GM19397 (cell line): Measurements from ENCODE around the gene CHRNB4.
"Not testable (repeated sequence)": the region's sequence is repeated elsewhere in the genome, so short reads cannot be mapped to it uniquely, and the experiment has no call there.

Experiments used
- ATAC-seq: cut with Tn5 transposase; IDR thresholded peaks from one replicate; pipeline ENCODE4 v1.9.1; 2021; ENCODE audit warnings: mild to moderate bottlenecking, moderate library complexity; ENCODE audit not compliant: unreplicated experiment

The CHRNB4 gene, protein sequence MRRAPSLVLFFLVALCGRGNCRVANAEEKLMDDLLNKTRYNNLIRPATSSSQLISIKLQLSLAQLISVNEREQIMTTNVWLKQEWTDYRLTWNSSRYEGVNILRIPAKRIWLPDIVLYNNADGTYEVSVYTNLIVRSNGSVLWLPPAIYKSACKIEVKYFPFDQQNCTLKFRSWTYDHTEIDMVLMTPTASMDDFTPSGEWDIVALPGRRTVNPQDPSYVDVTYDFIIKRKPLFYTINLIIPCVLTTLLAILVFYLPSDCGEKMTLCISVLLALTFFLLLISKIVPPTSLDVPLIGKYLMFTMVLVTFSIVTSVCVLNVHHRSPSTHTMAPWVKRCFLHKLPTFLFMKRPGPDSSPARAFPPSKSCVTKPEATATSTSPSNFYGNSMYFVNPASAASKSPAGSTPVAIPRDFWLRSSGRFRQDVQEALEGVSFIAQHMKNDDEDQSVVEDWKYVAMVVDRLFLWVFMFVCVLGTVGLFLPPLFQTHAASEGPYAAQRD

DNA sequence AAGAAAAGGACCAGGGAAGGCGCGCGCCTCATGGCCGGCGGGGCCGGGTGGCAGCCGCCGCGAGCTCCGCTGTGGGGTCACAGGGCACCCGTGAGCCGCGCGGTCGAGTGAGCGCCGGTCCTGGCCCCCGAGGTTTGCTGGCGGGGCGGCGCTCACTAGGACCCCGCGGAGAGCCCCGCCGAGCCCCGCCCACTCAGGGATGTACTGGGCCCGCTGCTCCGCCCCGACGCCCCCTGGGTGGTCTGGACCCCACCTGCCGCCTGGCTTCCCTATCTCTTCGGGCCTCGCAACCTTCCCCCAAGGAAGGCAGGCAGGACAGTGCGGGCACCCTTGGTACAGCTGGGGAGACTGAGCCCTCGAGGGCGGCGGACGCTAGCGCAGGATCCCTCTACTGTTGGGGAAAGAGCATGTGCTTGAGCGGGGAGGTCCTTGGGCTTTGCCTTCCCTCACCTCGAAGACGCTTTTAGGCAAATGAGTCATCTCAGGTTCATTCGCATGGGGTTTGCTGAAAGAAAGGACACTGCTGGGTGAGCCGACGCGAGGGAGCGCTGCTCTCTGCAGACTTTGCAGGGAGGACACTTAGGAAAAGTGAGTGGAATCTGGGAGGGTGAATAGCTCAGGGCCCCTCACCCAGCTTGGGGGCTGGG, at the start of gene CHRNB4:
TSS of gene CHRNB4 (minus strand) at position 109 of the 647 bp plus-strand sequence. CDS start at position 32, 77 bp downstream.
- ATAC-seq = no peak

GRCh38 chr15:78689626-78690025, 48.6 kb upstream of the CHRNB4 start:
- no peak for ATAC-seq

DNA sequence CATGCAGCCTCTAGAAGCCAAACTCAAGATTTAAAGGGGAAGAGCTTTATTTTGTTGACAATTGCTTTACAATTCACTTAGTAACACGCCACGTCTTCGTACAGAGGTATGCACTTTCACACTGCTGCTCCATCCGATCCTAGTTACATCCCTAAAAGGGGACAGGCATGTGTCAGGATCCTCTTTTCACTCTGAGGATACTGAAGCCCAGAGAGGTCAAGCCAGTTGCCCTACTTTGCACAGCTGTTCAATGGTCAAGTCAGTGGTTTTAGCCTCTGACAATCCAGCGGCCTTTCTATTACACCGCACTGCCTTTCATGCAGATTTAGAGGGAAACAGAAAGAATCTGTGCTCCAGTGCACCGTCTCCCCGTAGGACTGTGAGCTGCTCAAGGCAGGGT, 44.9 kb upstream of the CHRNB4 start:
- no peak for ATAC-seq

DNA sequence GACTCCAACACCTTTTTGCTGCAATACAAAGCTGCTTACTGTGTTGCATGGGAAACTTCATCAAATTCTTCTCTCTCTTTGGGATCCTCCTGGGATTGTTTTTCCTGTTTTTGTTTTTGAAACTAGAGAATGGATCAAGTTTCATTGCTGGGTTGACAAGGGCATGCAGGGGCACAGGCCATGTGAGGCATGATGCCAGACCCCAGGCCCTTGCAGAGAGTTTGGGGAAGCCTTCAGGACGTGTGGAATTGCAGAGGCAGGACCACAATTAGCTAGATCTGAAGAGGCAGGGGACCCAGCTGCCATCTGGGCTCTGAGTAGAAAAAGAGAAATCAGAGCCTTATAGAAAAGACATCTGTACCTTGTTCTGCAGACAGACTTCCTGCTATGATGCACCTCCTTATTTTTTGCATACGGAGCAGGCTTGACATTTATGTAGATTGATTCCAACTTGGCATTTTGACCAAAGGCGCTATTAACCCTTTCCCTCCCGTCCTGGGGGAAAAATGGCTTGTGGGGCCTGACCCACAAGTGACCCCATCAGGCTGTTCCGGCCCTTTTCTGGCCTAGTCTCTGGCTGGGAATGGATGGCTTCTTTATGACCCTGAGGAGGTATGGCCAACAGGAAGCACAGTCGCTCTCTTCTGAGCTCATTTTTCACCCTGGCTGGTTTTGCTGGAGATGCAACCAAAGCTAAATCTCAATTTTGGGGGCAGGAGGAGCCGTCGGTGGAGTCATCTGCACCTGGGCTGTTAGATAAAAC, 44.3 kb upstream of the CHRNB4 start:
- ATAC-seq = no peak

DNA sequence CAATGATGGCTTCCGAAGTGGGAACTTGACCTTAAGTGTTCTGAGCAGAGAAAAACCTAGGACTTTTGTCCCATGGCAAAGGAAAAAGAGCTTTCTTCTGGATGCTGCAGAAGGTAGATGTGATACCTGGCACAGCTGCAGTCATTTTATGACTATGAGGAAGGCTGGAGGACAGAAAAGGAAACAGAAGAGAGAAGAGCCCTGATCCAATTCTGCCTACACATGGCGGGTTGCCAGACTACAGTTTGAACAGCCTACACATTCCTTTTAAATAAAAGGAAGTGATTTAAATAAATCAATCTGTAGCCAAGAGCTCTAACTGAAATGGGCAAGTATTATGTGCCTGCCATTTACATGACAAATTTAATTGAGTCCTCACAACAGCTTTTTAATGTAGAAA, 43.6 kb upstream of the CHRNB4 start:
- no peak for ATAC-seq

DNA sequence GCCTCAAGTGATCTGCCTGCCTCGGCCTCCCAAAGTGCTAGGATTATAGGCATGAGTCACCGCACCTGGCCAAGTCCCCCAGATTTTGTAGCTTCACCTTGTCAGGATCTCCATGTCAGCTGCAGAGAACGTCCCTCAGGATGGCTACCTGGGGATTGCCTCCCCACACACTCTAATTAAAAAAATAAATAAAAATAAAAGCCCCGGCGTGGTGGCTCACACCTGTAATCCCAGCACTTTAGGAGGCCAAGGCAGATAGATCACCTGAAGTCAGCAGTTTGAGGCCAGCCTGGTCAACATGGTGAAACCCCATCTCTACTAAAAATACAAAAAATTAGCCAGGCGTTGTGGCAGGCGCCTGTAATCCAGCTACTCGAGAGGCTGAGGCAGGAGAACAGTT, 42.6 kb upstream of the CHRNB4 start:
- ATAC-seq = not testable (repeated sequence)

DNA sequence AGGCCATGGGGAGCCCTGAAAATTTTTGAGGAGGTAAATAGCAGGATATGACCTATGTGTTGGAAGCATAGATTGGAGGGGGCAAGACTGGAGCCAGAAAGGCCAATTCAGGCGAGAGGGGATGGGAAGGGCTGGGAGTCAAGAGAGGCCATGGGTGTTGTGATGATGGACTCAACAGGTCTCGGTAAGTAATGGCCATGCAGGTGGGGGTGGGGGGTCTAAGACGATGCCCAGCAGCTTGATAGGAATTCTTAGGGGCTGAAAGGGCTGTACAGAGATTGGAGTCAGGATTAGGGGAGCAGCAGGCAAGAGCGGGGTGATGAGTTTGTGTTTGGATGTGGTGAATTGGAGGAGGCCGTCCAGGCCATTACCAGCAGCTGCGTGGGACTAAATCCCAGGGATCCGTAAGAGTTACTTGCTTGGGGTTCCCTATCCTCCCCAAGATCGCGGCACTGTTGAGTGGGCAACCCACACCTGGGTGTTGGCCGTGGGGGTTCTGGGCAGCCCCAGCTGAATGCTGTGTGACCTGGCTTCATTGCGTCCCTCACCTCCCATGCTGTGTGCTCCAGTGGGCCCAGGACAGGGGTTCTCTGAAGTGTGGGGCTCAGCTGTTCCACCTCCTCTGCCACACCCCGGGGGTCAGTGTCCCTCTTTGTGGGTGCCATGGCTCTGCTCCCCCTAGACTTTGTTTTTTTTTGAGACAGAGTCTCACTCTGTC, 41.8 kb upstream of the CHRNB4 start:
- no peak for ATAC-seq

DNA sequence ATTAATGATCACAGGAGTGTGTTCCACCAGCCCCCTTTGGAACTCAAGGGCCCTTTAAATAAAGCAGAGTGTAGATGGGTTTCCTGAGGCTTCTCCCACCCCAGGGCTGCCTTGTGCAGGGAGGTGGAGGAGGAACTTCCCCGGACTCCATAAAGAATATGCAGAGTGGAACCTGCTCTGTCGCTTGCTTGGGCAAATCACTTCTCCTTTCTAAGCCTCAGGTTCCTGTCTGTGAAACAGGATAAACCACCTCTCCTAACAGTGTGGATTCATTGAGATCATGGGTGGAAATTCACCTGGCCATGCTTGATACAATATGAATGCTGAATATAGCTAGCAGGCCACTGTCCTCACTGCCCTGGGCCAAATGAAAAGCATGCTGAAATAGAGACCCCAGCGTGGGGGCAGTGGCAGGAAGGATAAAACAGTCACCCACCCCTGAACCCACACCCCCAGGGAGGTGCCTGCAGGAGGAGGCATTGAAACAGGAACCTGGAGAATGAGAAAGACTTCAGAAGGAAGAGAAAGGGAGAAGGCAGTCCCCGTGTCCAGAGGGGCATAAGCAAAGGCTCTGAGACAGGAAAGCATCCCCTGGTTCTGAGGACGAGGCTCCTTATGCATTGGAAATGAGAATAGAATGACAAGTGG, 41.1 kb upstream of the CHRNB4 start:
- no peak for ATAC-seq

DNA sequence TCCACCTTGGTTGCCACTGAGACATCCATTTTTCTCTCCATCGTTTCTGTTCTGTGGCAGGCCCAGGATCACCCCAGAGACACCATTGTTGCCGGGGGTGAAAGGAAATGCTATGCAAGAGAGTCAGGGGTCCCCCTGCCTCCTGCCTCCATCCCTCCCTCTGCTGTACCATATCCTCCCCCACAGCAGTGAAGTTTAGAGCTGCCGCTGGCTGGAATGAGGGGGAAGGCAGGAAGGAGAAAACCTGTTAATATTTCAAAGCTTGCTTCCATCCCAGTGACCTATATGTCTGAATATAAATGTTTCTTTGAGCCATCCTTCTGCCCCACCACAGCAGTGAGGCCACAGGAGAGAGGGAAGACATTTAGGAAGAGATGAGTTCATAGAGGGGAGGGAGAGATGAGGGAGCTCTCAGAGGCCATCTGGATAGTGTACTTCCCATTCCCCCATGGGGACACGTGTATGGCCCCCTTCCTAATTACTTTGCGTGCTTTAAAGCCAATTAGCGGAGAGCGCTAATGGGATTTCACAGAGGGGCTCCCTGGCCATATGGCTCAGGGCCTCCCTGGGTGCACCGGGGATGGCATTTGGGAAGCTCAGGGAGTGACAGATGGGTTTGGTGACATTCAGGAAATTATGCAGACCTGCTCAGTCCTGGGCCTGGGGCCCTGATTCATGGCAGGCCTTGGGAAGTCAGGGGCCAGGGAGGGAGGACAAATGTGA, 40.4 kb upstream of the CHRNB4 start:
- ATAC-seq = no peak

DNA sequence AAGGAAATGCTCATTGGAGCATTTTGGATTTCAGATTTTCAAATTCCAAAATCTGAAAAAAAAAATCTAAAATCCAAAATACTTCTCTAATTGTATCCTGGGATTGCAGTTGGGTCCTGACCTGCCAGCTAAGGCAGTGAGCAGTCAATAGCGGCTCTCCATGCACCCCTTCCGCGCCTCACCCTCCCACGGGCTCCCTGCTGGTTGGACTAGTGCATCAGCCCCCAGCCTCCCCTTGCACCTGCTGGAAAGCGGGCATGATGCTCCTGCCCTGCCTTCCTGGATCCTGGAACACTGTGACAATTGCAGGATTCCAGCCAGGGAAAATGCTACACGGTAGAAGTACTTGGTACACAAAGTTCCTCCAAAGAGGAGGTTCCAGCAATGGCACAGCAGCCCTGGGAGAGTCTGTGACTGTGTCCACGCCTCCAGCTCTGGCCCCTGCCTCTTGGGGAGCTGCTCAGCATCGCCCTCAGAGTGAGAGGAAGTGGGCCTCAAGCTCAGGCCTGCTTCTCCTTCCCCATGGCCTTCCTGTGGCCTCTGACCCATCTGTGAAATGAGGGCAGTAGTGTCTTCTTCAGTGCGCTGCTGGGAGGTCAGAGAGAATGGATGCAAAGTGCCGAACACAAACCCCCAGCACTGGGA, 39.5 kb upstream of the CHRNB4 start:
- ATAC-seq = no peak

DNA sequence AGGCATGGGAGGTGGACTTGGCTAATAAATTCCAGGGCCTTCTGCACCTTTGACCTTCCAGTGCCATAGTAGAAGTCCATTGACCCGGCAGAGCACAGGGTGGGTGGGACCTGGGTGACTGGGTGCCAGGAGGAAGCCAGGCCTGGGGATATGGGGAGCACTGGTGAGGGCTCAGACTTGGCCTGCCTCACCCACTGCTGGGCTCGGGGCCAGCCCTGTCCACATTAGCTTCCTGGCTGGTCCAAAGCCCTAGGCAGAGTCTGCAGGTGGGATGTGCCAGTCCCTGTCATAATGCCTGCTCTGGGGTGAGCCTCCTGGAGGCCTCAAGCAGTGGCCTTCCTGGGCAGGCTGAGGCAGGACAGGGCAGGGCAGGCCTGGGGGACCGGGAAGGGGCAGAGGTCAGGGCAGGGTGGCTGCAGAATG, 38.1 kb upstream of the CHRNB4 start:
- no peak for ATAC-seq

DNA sequence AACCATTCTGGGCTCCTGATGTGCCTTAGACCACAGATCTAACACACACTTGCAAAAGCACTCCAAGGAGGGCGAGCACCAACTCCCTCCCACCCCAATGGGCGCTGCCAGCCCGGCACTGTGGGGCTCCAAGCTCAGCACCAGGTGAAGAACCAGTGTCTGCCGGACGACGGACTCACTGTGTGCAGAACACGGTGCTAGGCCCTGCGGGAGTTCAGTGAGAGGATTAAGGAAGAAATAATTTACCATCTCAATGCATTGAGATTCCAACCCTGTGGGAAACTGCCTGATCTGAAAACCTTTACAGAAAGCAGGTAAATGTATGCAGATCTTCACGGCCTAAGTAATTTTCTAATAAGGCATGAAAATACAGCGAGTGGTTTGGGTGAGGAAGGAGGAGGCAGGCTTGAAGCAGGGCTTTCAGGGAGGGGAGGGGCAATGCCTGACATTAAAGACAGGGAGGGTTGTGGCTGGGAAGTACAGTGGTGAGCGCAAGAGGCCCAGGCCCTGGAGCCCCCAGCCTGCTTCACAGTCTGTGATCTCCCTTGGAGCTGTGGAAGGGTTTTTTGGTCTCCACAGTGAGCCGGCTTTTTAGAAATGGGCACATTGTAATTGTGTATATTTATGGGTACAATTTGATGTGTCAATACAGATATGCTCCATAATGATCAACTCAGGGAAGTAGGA, 35.6 kb upstream of the CHRNB4 start:
- no peak for ATAC-seq

DNA sequence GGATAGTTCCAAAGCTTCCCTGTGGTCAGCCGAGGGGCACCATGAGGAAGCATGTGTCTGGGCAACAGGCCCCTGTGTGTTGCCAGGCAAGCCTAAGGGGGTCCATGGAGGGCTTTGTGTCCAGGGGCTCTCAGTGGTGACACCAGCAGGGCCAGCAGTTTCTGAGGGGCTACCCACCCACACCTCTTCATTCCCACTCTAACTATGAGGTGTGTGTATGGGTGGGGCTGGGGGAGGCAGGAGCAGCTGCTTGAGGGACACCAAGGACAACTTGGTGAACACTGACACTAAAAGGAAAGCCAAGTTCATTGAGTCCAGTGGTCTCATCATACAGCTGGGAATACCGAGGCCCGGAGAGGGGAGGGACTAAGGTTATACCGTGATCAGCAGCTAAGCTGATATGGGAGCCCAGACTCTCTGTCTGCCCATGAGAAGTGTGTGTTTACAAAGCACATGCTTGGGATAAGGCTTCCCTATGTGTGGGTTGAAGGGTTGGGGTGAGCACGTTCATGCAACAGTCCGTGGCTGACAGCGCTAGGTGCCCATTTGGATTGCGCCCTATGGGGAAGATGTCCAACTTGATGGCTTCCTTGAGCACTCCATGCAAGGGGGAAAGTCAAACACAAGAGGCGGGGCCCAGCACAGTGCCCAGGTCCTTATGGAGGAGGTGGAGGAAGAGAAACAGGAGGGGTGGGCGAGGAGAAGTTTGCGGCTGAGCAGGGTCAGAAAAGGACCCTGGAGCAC, 34.8 kb upstream of the CHRNB4 start:
- no peak for ATAC-seq

- no peak for ATAC-seq
Observed at GRCh38 chr15:78675206-78675605, 34.2 kb upstream of the CHRNB4 start.

GRCh38 chr15:78673917-78674444, 33.0 kb upstream of the CHRNB4 start:
- no peak for ATAC-seq

DNA sequence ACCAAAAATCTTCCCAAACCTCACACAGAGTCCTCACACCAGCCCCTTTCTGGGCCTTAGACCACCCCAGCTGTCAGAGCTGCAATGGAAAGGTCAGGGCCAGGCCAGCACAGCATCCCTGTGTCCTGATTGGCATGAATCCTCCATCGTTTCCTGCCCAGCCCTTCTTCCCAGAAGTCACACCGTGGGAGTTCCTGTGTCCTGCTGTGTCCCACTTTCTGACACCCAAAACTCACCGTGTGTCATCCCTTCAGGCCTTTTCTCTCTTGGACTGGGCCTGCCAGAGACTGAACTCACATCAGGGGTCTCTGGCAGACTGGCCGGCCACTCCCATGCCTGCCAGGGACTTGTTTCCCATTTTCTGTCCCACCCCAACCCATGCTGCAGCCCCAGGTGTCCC, 32.5 kb upstream of the CHRNB4 start:
- ATAC-seq = no peak

DNA sequence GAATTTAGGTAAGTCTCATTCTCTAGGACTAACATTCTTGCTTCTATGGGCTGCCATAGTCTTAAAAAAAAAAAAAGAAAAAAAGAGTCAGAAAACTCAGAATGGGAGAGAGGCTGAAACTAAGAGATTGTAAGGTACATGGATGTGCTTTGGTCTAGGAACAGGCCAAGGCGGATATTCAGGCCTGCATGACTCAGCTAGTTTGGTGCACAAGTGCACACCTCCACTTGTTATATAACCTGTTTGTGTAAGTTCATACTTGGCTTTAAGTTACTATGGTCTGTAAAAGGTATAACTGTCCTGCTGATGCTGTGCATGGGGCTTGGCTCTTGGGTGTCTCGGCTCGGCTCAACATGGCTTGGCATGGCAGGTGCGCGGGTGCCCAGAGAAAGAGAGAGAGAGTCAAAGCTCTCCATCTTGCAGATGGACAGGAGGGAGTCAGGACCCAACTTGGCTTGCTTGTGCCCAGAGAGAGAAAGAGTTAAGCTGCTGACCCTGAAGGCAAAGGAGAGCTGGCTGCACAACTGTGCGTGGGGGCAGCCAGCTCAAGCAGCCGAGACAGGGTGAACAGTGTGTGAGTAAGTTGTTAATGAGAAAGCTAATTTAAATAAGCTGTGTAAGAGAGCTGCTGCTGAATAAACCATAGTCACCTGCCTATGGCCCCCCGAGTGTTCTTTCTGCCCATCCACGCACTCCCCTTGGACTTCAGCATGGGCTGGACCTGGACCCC, 31.4 kb upstream of the CHRNB4 start:
- no peak for ATAC-seq
